Measurements from ENCODE around the gene CEACAM19.
"Not testable (repeated sequence)": the region's sequence is repeated elsewhere in the genome, so short reads cannot be mapped to it uniquely, and the experiment has no call there.

The CEACAM19 gene

GRCh38 chr19:44702551-44703176 is 31.4 kb downstream of the CEACAM19 start:
- DNase-seq = no peak

- no peak for DNase-seq
These were observed 32.2 kb downstream of the CEACAM19 start for GRCh38 chr19:44703336-44704078.

GRCh38 chr19:44704982-44705381 is 33.7 kb downstream of the CEACAM19 start:
- DNase-seq = no peak

GRCh38 chr19:44705502-44706010 is 34.3 kb downstream of the CEACAM19 start:
- no peak for DNase-seq

GRCh38 chr19:44706506-44707236 is 35.4 kb downstream of the CEACAM19 start:
- no peak for DNase-seq

- no peak for DNase-seq
These were observed 36.5 kb downstream of the CEACAM19 start for GRCh38 chr19:44707794-44708193.

GRCh38 chr19:44708940-44709339 is 37.7 kb downstream of the CEACAM19 start:
- no peak for DNase-seq

- not testable (repeated sequence) for DNase-seq
These were observed 38.4 kb downstream of the CEACAM19 start for GRCh38 chr19:44709434-44710266.

- no peak for DNase-seq
These were observed 39.2 kb downstream of the CEACAM19 start for GRCh38 chr19:44710483-44710882.

- DNase-seq = no peak
These were observed 41.7 kb downstream of the CEACAM19 start for GRCh38 chr19:44712864-44713515.

- DNase-seq = no peak
These were observed 43.4 kb downstream of the CEACAM19 start for GRCh38 chr19:44714597-44715169.

GRCh38 chr19:44717603-44718002 is 46.3 kb downstream of the CEACAM19 start:
- no peak for DNase-seq

GRCh38 chr19:44718441-44719261 is 47.4 kb downstream of the CEACAM19 start:
- DNase-seq = peak; percentile 78

- DNase-seq = no peak
These were observed 48.0 kb downstream of the CEACAM19 start for GRCh38 chr19:44719262-44719701.

GRCh38 chr19:44720396-44720795 is 49.1 kb downstream of the CEACAM19 start:
- not testable (repeated sequence) for DNase-seq

- no peak for DNase-seq
These were observed 49.7 kb downstream of the CEACAM19 start for GRCh38 chr19:44720945-44721344.

- not testable (repeated sequence) for DNase-seq
These were observed 50.1 kb downstream of the CEACAM19 start for GRCh38 chr19:44721369-44721768.

GRCh38 chr19:44722131-44723121 is 51.1 kb downstream of the CEACAM19 start:
- no peak for DNase-seq

GRCh38 chr19:44723299-44723951 is 52.1 kb downstream of the CEACAM19 start:
- DNase-seq = no peak
